NCI-H1417 treated with DMSO at 0.1 percent for 48 hours (cell line): Measurements from ENCODE around the gene SOX5.
"Not testable (repeated sequence)": the region's sequence is repeated elsewhere in the genome, so short reads cannot be mapped to it uniquely, and the experiment has no call there.

ENCODE experiments used
- DNase-seq: peaks from one replicate; lab custom pipeline; 2025; lab: John Stamatoyannopoulos, UW

The SOX5 gene

DNA sequence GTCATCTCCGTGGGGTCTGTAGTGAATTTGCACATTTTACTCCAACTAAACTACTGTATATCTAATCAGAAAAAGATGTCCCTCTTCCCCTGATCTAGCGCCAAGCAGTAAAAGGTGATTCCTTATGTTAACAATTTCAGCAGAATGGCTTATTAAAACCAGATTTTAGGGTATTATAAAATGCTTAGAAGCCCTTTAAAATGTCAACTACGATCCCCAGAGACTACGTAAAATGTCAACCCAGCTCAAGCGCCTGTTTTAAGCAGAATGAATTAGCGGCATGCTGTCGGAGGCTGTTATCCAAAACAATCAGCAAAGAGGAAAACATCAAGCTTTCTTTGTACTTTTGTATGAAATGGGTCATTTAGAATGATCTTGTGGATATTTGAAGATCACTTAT, 408.9 kb downstream of the SOX5 start:
- DNase-seq, result no peak

DNA sequence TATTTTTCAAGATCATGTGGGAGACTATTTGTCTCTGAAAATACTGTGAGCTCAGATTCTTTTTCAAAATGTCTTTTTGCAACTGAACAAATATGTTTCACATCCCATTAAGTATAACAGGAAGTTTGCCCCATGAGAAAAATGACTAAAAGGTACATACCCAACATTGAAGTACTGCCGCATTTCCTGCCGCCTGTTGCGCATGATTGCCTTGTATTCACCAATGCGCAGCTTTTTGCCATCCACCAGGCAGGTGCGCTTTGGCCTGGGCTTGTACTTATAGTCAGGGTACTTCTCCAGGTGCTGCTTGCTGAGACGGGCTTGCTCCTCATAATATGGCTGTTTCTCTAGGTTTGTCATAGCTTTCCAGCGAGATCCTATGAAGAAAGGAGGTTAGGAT, 413.2 kb downstream of the SOX5 start:
- DNase-seq, result no peak

DNA sequence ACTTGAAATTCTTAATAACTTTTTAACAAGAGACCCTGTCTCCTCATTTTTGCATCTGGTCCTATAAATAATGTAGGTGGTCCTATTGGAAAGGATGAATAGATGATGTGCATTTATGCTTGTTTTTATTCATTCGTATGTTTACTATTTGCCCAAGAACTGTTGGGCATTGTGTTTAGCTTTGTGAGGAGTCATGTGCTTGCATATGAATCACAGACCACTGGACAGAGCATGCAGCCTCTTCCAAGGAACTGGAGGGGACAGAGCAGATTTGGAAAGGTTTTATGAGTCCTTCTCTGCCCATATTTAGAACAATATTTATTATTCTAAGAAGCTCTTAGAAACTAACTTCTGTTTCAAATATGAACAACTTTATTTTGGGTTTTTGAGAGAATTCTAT, 414.0 kb downstream of the SOX5 start:
- no peak for DNase-seq

GRCh38 chr12:23534196-23534595, 415.3 kb downstream of the SOX5 start:
- DNase-seq, result no peak

DNA sequence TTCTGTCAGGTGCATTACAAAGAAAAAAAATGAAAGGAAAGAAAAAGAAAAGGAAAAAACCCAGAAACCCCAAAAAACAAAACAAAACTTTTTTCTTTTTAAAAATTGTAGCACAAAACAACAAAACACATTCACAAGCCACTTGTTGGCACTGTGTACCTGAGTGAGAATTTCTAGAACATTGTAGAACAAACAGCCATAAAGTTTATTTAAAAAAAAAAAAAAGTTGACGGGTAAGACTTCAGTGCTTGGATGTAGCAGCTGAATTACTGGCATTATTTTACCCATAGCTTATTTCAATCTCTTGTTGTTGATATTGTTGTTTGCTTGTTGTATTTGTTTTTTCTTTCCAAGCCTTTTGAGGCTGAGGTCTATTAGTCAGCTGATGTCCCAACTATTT, 415.8 kb downstream of the SOX5 start:
- DNase-seq, result no peak

DNA sequence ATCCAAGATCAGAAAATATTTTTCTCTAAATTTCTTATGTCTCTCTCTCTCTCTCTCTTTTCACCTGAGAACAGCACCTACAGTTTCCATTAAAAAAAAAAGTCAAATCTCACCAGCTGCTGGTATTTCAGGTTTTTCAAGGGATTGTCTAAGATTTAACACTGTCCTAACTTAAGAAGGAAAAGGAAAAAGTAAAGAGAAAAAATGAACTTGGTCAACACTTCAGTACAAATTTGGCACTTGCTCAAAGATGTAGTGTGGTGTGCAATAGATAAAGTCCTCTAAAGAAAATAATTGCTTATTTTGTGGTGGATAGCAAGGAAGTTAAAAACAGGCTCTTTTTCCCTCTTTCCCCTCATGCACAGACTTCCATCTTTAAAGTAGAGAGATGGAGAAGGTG, 416.2 kb downstream of the SOX5 start:
- no peak for DNase-seq

DNA sequence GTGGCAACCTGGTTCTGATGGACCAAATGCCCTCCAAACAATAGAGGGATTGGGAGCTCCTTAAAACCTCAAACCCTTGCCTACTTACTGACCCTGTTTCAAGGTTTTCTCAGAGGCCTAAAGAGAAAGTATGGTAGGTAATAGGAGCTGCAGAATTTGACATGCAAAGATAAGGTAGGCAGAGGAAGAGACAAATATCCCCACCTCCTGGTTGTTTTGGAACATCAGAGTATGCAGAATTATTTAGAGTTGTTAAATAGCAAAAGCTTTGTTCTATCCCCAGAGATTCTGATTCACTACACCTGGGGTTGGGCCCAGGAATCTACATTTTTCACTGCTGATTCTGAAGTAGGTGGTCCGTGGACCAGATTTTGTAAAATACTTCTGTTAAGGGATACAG, 421.2 kb downstream of the SOX5 start:
- no peak for DNase-seq

DNA sequence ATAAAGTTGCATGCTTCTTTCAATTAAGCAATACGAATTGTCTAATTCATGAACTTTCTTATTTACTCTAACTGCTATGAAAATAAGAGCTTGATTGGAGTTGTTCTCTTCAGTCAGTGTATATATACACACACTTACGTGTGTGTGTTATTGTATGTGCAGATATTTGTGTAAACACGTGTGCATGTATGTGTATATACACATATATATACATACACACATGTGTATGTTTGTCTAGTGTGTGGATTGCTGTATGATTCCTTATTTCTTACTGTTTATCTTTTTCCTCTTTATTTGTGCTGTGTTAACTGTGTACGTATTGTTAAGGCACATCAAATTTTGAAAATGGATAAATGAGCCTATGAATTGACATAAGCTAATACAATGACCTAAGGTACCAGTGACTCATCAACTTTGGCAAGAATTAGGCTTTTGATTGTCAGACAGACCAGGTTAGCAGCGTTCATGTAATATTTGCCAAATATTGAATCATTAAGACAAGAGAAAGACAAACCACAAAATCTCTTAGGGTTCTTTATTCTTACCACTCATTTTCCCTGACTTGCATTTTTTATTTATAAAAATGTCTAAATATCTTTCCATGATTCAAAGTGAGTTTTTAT, 423.9 kb downstream of the SOX5 start:
- no peak for DNase-seq

DNA sequence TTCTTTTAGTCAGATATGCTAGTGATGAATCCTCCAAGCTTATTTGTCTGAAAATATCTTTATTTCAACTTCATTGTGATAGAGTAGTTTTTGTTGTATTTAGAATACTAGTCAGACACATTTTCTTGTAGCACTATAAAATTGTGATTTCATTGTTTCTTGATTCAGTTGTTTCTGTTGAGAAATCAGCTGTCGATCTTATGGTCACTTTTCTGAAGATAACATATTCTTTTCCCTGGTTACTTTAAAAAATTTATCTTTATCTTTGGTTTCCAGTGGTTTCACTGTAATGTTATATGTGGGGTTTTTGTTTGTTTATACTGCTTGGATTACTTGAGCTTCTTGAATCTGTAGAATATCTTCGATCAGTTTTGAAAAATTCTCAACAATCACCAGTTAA, 426.1 kb downstream of the SOX5 start:
- DNase-seq, result no peak

- not testable (repeated sequence) for DNase-seq
These were observed 430.0 kb downstream of the SOX5 start for GRCh38 chr12:23519444-23519843.

DNA sequence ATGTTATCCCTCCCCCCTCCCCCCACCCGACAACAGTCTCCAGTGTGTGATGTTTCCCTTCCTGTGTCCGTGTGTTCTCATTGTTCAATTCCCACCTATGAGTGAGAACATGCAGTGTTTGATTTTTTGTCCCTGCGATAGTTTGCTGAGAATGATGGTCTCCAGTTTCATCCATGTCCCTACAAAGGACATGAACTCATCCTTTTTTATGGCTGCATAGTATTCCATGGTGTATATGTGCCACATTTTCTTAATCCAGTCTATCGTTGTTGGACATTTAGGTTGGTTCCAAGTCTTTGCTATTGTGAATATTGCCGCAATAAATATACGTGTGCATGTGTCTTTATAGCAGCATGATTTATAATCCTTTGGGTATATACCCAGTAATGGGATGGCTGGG, 433.7 kb downstream of the SOX5 start:
- not testable (repeated sequence) for DNase-seq

GRCh38 chr12:23510484-23510883, 439.0 kb downstream of the SOX5 start:
- DNase-seq, result no peak

- not testable (repeated sequence) for DNase-seq
These were observed 439.6 kb downstream of the SOX5 start for GRCh38 chr12:23509832-23510231.

DNA sequence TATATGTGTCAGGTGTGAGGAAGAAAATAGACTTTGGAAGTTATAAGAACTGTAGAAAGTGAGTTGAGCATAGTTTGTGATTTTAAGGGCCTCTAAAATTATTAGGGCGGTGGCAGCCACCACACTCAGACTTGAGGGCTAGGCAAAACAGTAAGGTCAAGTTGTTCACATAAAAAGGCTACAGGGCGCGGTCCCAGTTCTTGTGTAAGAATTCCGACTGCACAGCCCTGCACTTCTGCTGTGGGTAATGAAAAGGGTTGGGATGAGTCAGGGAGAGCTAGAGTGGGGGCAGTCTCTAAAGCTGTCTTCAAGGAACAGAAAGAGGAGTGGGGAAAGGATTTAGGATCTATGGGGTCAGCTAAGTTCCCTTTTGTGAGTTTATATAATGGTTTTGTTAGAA, 441.7 kb downstream of the SOX5 start:
- not testable (repeated sequence) for DNase-seq

- DNase-seq, result not testable (repeated sequence)
These were observed 443.7 kb downstream of the SOX5 start for GRCh38 chr12:23505736-23506135.

GRCh38 chr12:23504641-23505399, 444.6 kb downstream of the SOX5 start:
- no peak for DNase-seq

GRCh38 chr12:23504043-23504442, 445.4 kb downstream of the SOX5 start:
- DNase-seq, result no peak

- no peak for DNase-seq
These were observed 445.9 kb downstream of the SOX5 start for GRCh38 chr12:23503544-23503943.

GRCh38 chr12:23502259-23502658, 447.2 kb downstream of the SOX5 start:
- no peak for DNase-seq

DNA sequence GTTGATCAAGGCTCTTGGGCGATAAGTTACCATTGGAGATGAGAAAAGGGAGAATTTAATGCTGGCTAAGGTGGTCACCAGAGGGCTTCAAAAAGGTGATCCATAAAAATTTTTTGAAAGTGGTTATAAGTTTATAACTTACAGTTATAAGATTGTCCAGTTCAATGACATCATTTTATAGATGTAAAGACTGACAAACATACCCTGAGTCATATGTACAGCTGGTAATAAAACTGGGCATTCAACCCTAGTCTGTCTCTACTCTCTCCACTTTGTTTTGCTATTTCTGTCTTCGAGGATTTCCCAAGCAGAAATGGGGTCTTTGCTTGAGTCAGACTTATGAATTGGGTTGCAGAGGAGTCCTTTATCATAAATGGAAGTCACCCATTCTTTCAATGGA, 454.0 kb downstream of the SOX5 start:
- no peak for DNase-seq

DNA sequence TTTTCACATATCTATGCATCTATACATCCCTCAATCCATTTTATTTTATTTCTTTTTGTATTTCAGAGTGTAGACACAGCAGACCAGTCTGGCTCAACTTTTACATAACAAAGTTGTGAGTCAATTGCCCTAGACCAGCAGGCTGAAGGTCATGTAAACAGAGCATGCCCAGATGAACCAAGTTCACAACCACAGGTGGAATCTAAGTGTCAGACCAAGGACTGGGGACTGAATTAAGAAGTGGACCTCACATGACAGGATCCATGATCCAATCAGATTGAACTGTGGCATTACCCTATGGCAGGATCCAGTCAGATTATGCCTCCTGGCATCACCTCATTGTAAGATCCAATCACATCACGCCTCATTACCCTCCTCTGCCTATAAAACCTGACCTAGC, 455.8 kb downstream of the SOX5 start:
- DNase-seq, result no peak

DNA sequence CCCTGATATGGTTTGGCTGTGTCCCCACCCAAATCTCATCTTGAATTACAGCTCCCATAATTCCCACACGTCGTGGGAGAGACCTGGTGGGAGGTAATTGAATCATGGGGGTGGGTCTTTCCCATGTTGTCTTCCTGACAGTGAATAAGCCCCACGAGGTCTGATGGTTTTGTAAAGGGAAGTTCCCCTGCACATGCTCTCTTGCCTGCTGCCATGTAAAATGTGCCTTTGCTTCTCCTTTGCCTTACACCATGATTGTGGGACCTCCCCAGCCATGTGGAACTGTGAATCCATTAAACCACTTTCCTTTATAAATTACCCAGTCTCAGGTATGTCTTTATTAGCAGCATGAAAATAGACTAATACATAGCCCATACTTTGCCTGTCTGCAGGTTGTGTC, 458.4 kb downstream of the SOX5 start:
- not testable (repeated sequence) for DNase-seq

DNA sequence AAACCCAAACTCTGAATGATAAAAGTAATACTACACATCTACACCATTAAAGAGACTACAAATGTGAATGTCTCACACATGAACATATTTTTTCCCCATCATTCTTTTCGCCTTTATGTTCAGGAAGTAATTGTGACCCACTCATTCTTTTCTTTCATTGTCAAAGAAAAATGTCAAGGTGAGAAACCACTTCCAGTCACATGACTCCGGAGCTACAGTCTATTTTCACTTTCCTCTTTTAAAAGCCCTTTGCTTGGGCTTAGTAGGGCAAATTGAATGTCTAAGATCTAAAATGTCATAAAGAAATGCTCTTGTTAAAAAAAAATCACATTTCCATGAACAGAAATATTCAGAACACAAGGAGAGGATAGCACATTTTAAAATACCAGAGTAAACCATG, 461.3 kb downstream of the SOX5 start:
- DNase-seq, result no peak

- no peak for DNase-seq
These were observed 465.2 kb downstream of the SOX5 start for GRCh38 chr12:23484238-23484637.
